GM12874 (cell line): ENCODE data around the gene ECHDC1.

ENCODE experiments used
- CTCF ChIP-seq: IDR thresholded peaks from 2 replicates; pipeline ENCODE4 v1.5.1; 2011; ENCODE audit warnings: low read depth, mild to moderate bottlenecking, control low read depth, low read length, moderate library complexity; ENCODE audit not compliant: insufficient read depth

The ECHDC1 gene

DNA sequence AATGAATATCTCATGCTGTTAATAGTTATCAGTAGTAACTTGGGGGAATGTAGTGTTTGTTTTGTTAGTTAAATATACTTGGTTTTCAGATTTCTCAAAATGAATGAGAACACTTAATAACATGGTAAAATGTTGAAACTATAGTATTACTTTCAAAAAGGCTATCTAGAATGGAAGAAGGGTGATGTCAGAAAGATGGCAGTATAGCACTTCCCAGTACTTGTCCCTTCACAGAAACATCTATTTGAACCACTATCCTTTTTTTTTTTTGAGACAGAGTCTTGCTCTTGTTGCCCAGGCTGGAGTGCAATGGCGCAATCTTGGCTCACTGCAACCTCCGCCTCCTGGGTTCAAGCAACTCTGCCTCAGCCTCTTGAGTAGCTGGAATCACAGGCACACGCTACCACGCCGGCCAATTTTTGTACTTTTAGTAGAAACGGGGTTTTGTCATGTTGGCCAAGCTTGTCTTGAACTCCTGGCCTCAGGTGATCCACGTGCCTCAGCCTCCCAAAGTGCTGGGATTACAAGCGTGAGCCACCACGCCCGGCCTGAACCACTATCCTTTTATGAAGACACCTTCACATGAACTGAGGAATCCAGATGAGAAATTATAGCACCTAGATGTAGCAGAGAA lies 4.7 kb upstream of the ECHDC1 start:
- no peak for TF ChIP-seq CTCF

DNA sequence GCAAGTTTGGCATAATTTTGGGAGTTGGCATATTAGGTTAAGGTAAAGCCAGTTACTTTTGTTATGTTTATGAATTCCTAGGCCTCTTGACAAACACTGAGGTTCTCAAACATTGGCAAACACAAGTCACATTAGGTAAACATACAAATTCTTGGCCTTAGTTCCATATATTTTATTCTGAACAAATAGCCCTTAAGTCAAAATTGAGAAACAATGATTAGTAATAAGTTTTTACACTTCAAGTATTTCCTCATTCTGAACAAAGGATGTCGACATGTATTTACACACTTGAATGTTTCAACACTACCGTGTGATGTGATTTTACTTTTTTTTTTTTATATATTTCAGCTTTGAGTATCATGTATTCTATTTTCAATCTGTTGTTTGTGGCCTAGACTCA lies 3.8 kb upstream of the ECHDC1 start:
- TF ChIP-seq CTCF = no peak

- no peak for TF ChIP-seq CTCF
Measured at GRCh38 chr6:127345521-127345920, 2.1 kb upstream of the ECHDC1 start.

DNA sequence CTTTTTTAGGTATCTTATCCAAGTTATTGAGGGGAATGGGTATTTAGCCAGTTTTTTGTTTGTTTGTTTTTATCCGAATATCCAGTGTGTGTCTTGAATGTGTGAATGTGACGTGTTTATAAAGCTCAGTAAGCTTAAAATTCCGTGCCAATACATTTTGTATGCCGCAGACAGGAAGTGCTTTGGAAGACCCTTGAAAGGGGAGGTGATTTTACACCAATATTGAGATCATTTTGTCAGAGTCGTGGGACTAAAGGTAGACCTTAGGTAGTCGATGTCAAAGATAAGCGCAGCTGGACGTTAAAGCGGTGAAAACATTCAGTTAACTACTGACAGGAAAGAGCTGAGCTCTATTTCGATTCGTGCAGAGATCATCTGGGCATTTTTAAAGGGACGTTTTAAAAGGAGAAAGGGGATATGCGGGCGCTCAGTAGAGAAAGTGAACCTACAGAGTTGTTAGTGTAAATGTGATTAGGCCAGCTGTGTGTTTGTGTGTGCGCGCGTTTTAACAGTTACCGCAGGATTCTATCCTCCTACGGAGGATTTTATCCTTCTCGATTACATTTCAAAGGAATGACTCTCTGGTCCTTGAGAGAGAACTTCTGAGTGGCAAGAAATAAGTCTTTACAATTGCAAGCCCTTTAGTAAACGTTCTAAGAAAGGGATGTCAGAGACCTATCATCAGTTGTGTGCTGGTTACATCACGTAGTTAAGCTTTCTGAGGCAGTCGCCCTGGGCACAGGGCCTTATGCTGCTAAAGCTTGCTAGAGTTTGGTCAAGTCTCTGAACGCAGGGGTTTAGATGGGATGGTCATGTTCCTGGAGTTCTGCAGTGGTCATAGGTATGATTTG lies 625 bp upstream of the ECHDC1 start:
- TF ChIP-seq CTCF = no peak

- no peak for TF ChIP-seq CTCF
Measured at GRCh38 chr6:127342296-127342945, 988 bp downstream of the ECHDC1 start.

DNA sequence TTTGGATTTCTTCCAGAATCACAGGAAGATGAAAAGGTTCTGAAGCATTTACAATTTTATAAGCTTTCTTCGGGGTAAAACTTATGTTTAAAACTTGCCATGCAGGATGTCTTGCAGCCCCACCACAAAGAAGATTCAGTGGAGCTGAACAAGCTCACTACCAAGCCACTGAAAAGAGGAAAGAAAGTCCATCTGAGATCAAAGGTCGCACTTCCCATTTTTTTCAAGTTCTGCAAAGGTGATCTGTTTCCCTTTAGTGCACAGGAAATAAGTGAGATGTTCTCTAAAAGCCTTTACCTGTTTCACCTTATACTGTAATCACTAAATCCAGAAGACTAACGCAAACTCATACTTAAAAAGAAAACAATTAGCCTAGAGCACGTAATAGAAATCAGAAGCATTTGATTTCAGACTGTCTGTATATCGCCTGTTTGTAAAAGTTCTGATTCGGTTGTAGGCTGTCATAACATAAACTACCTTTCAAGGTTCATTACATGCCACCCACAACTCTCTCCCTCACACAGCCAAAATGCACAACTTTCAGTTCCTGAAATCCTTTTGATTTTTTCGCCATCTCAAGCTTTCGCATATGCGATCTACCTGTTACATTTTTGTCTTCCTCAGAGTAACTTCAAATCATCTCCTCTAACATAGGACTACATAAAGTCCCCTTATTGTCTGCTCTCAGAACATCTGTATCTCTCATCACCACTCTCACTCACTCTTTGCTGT lies 1.8 kb downstream of the ECHDC1 start:
- no peak for TF ChIP-seq CTCF

- no peak for TF ChIP-seq CTCF
Measured at GRCh38 chr6:127340171-127340570, 3.2 kb downstream of the ECHDC1 start.
